Activated T-cell treated with anti-CD3 and anti-CD28 coated beads for 24 hours (primary cell): ENCODE data around the gene NT5C1B.
A peak's percentile ranks its signal among the peaks of the same experiment; 100 is the strongest.

Experiments
- DNase-seq: peaks from one replicate; pipeline ENCODE4 v3.0.0-alpha.2; 2020; ENCODE audit warnings: low read depth

The NT5C1B gene

GRCh38 chr2:18550433-18550832 is 38.9 kb downstream of the NT5C1B start:
- DNase-seq: no peak

DNA sequence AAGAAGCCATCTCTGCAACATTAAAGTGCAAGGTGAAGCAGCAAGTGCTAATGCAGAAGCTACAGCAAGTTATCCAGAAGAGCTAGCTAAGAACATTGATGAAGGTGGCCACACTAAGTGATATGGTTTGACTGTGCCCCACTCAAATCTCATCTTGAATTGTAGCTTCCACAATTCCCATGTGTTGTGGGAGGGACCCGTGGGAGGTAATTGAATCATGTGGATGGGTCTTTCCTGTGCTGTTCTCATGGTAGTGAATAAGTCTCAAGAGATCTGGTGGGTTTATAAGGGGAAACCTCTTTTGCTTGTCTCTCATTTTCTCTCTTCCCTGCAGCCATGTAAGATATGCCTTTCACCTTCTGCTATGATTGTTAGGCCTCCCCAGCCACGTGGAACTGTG is 40.3 kb downstream of the NT5C1B start:
- DNase-seq: no peak

- no peak for DNase-seq
These were observed 40.7 kb downstream of the NT5C1B start for GRCh38 chr2:18548621-18549020.

GRCh38 chr2:18546567-18546966 is 42.8 kb downstream of the NT5C1B start:
- DNase-seq: no peak

DNA sequence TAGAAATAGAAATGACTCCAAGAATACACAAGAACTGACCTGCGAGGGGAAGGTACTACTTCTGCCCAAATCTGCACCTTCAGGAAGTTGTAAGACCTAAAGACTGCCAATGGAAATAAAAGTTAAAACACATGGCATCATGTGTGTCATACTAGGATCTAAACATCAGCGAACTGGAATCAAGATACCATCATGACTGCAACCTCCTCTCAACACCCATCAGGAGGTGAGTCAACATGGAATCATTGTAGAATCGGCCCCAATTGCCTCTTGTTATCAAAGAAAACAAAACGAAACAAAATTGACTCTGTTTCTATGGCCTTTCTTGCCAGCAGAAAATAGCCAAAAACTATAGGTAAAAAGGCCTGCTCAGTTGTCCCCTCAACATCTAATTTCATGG is 44.0 kb downstream of the NT5C1B start:
- DNase-seq: no peak

DNA sequence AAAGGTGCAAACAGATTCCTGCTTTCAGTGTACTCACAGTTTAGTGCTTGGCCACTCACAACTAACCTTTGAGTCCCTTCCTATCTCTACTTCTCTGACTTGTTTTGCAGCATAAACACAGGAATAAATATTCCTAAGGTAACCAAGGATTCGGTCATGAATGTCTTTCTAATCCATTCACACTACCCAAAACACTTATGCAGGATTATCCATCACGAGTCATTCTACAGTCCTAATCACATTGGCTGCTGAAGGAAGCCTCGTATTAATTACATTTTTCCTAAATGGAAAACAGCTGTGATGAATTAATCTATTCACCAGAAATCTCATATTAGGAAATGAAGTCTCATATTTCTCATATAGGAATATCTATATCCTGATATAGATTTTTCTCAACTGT is 45.2 kb downstream of the NT5C1B start:
- DNase-seq: no peak

DNA sequence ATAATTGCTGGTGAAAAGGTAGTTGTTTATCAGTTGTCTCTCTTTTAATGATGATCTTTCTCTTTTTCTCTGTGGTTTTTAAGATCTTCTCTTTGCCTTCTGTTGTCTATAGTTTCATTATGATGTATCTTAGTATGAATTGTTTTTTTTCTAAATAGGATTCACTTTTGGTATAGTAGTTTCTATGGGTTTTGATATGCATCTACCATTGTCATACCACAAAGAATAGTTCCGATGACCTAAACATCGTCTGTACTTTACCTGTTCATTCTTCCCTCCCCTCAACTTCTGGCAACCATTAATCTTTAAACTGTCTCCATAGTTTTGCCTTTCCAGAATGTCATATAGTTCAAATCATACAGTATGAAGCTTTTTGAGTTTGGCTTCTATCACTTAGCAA is 48.5 kb downstream of the NT5C1B start:
- DNase-seq: no peak

DNA sequence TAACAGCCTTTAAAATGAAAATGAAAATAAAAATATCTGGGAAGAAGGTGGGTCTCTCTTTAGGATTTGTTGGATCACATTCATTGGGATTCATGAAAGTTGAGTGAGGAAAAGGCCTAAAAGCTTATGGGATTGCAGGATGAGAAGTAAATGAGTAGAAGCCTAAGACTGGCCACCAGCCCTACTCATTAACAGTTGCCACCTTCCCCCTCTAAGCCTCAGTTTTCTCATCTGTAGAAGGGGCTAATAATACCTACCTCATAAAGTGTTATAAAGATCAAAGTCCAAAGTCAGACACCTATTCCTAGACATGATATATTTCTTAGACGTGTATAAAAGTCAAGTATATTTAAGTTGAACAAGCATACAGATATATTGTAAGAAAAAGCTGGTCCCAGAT is 52.7 kb downstream of the NT5C1B start:
- DNase-seq: no peak

GRCh38 chr2:18536100-18536499 is 53.3 kb downstream of the NT5C1B start:
- DNase-seq: no peak

GRCh38 chr2:18531194-18531593 is 58.2 kb downstream of the NT5C1B start:
- no peak for DNase-seq

GRCh38 chr2:18527822-18528221 is 61.5 kb downstream of the NT5C1B start:
- DNase-seq: no peak

- no peak for DNase-seq
These were observed 62.0 kb downstream of the NT5C1B start for GRCh38 chr2:18527326-18527725.

DNA sequence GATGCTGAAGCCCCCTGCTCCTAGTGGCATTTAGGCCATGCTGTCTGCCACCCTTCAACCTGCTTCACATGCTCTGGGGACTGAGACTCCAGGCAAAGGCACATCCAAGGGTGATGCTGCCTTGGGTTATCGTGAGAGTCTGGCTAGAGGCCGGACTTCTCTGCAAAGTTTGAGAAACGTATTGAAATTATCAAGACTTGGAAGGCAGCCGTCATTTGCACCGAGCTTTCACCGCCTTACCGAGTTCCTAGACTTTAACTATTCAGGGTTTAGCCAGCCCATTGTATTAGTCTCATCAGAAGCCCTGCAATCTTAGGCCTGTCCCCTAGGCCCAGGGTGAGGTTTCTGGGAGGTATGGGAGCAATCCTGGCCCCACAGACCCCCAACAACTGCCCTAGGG is 62.9 kb downstream of the NT5C1B start:
- no peak for DNase-seq

GRCh38 chr2:18525852-18526251 is 63.5 kb downstream of the NT5C1B start:
- DNase-seq: no peak

- DNase-seq: no peak
These were observed 64.1 kb downstream of the NT5C1B start for GRCh38 chr2:18525236-18525635.

GRCh38 chr2:18522484-18523146 is 66.8 kb downstream of the NT5C1B start:
- DNase-seq: no peak

- DNase-seq: peak; percentile 59
These were observed 68.6 kb downstream of the NT5C1B start for GRCh38 chr2:18520451-18521425.

DNA sequence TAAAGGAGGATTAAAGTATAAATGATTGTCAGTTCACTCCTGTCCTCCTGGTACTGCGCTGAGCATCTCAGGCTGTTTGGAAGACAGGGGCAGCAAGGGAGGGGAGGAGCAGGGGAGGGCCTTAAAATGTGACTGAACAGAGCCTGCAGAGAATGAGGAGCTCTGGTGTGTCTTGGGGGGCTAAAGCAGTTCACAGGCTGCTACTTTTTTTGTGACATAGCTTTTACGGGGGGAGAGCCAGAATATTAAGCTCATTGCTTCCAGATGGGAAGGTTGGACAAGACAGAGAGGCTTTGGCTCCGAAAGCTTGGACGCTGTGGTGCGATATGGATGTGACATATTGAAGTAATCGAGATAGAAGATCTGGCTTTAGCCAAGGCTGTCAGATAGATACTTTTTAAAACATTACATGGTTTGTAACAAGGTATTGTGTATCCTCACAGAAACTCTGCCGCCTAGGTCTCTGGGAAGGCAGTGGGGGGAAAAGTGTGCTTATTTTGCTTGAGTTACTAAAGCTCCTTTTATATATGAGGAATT is 69.4 kb downstream of the NT5C1B start:
- DNase-seq: no peak

DNA sequence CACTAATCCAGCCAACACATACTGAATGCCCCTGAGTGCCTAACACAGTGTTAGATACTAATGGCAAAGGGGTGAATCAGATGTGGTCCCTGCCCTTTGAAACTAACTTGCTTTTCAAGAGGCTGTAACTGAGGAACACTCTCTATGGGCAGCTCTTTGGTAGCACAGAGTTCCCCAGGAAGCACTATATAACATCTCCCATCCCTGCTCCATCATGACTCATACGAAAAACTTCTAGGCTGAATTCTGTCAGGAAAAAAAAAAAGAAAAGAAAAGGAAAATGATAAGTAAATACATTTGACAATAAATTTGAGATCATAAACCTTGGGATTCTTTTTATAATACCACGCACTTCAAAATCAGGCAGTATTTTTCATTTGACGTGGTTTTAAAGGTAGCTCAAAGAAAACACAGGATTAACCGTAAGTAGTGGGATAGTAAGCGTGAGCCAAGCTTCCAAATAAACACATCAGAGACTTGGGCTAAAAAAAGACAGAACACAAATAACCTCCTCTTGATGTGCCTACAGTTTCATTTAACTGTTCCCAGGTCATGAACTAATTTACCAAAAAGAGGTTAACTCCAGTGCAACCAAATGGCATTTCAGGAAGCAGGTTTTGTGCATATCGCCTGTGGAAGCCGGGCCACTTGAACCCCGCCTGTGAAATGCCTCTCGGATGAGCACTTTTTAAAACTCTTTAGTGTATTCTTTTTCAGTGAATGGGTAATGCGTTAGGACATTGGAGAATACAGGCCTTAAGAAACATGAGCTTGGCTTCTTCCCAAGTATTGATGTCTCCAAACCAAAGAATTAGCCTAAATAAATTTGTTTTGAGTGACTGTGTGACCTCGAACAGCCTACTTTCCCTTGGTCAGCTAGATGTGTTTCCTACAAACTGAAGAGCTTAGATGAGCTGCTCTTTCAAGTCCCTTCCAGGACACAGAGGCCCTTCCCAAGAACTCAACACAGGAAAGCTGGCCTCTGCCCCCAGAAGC is 71.0 kb downstream of the NT5C1B start:
- DNase-seq: no peak

DNA sequence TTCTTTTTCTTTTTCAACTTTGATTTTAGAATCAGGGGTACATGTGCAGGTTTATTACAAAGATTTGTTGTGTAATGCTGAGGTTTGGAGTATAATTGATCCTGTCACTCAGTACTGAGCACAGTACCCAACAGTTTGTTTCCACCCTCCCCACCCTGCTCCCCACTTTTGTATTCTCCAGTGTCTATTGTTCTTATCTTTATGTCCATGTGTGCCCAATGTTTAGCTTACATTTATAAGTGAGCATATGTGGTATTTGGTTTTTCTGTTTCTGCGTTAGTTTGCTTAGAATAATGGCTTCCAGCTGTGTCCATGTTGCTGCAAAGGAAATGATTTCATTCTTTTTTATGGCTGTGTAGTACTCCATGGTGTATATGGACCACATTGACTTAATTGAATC is 72.0 kb downstream of the NT5C1B start:
- no peak for DNase-seq

- no peak for DNase-seq
These were observed 73.3 kb downstream of the NT5C1B start for GRCh38 chr2:18516112-18516511.
